GM23338 (cell line): ENCODE data around the gene CD2. TPM values are rescaled to one million over a fixed set of nuclear protein-coding genes. Genes with fewer than 3 reads are reported as not detected.

Source experiments
- ATAC-seq: fragments of 200-7000 bp; cut with Tn5 transposase; 3 replicates; pipeline ENCODE4 v1.9.1; 2020
- DNase-seq: peaks from one replicate; pipeline ENCODE4 v3.0.0-alpha.2; 2015; ENCODE audit warnings: low spot score
- H2AFZ ChIP-seq: fragments of 200-600 bp; sonication (generic); 2 replicates; pipeline ENCODE4 v1.8.0; 2016; ENCODE audit warnings: antibody characterized with exemption, mild to moderate bottlenecking, moderate library complexity
- H3F3A ChIP-seq: fragments of 200-600 bp; sonication (generic); replicated peaks from 2 replicates; pipeline ENCODE4 v1.8.0; 2017; ENCODE audit warnings: antibody characterized with exemption, mixed run types, low read depth
- H3K27ac ChIP-seq: fragments of 200-600 bp; sonication (generic); 2 replicates; pipeline ENCODE4 v1.6.1; 2016; ENCODE audit warnings: low read depth
- H3K27me3 ChIP-seq: fragments of 200-600 bp; sonication (generic); 2 replicates; pipeline ENCODE4 v1.8.0; 2016; ENCODE audit warnings: mild to moderate bottlenecking, mixed run types, moderate library complexity; ENCODE audit not compliant: insufficient read depth
- H3K36me3 ChIP-seq: fragments of 200-600 bp; sonication (generic); 2 replicates; pipeline ENCODE4 v1.8.0; 2016; ENCODE audit warnings: mild to moderate bottlenecking; ENCODE audit not compliant: insufficient read depth
- H3K4me1 ChIP-seq: fragments of 200-600 bp; sonication (generic); 2 replicates; pipeline ENCODE4 v1.8.0; 2016; ENCODE audit warnings: mild to moderate bottlenecking, moderate library complexity; ENCODE audit not compliant: insufficient read depth
- H3K4me2 ChIP-seq: fragments of 200-600 bp; sonication (generic); 2 replicates; pipeline ENCODE4 v1.7.1; 2017; ENCODE audit warnings: mixed run types
- H3K4me3 ChIP-seq: fragments of 200-600 bp; sonication (generic); 2 replicates; pipeline ENCODE4 v1.6.1; 2016; ENCODE audit warnings: mixed run types
- H3K79me2 ChIP-seq: fragments of 200-600 bp; sonication (generic); replicated peaks from 2 replicates; pipeline ENCODE4 v1.8.0; 2017; ENCODE audit warnings: mild to moderate bottlenecking; ENCODE audit not compliant: insufficient read depth
- H3K9me2 ChIP-seq: fragments of 200-600 bp; sonication (generic); 2 replicates; pipeline ENCODE4 v1.8.0; 2017; ENCODE audit not compliant: insufficient read depth
- H4K20me1 ChIP-seq: fragments of 200-600 bp; sonication (generic); replicated peaks from 2 replicates; pipeline ENCODE4 v1.8.0; 2017; ENCODE audit warnings: mild to moderate bottlenecking; ENCODE audit not compliant: insufficient read depth
- H3K27ac Mint-ChIP-seq: 2 replicates; pipeline ENCODE4 v1.8.0; 2020; ENCODE audit warnings: inconsistent platforms, mild to moderate bottlenecking, moderate library complexity, mixed read lengths
- H3K27me3 Mint-ChIP-seq: 3 replicates; pipeline ENCODE4 v1.8.0; 2022; ENCODE audit warnings: low read depth, mild to moderate bottlenecking, moderate library complexity, mixed read lengths, inconsistent platforms; ENCODE audit not compliant: insufficient read depth, poor library complexity
- H3K36me3 Mint-ChIP-seq: 3 replicates; pipeline ENCODE4 v1.8.0; 2021; ENCODE audit warnings: low read depth, mild to moderate bottlenecking, inconsistent platforms, moderate library complexity, mixed read lengths
- H3K4me1 Mint-ChIP-seq: 3 replicates; pipeline ENCODE4 v1.8.0; 2020; ENCODE audit warnings: mild to moderate bottlenecking, inconsistent platforms, mixed read lengths
- H3K4me3 Mint-ChIP-seq: 3 replicates; pipeline ENCODE4 v1.8.0; 2021; ENCODE audit warnings: moderate library complexity, mild to moderate bottlenecking, inconsistent platforms, mixed read lengths
- H3K9me3 Mint-ChIP-seq: 3 replicates; pipeline ENCODE4 v1.8.0; 2020; ENCODE audit warnings: moderate library complexity, mild to moderate bottlenecking, inconsistent platforms, mixed read lengths
- CREB1 ChIP-seq: fragments of 250-450 bp; sonication (Bioruptor Pico); IDR thresholded peaks from 2 replicates; pipeline ENCODE4 v1.5.0; 2020; ENCODE audit warnings: low read depth, mild to moderate bottlenecking, moderate library complexity
- EZH2 ChIP-seq: fragments of 200-600 bp; sonication (generic); IDR thresholded peaks from one replicate; pipeline ENCODE4 v1.8.0; 2017; ENCODE audit warnings: antibody characterized with exemption, mild to moderate bottlenecking, low read depth; ENCODE audit not compliant: unreplicated experiment
- EZH2phosphoT487 ChIP-seq: fragments of 200-600 bp; sonication (generic); IDR thresholded peaks from one replicate; pipeline ENCODE4 v1.8.1; 2018; ENCODE audit warnings: antibody characterized with exemption; ENCODE audit not compliant: unreplicated experiment
- JUNB ChIP-seq: IDR thresholded peaks from one replicate; pipeline ENCODE4 v1.6.1; 2016; ENCODE audit warnings: antibody characterized with exemption; ENCODE audit not compliant: unreplicated experiment
- POLR2AphosphoS5 ChIP-seq: IDR thresholded peaks from 2 replicates; pipeline ENCODE4 v1.6.1; 2016; ENCODE audit warnings: antibody characterized with exemption, low read depth
- STAT1 ChIP-seq: IDR thresholded peaks from one replicate; pipeline ENCODE4 v1.6.1; 2016; ENCODE audit warnings: antibody characterized with exemption; ENCODE audit not compliant: unreplicated experiment
- ZNF114 ChIP-seq: fragments of 250-450 bp; sonication (Bioruptor Pico); IDR thresholded peaks from 2 replicates; pipeline ENCODE4 v1.5.0; 2020; ENCODE audit warnings: mild to moderate bottlenecking, moderate library complexity
- polyA plus RNA-seq: library from polyadenylated mRNA; unstranded; fragments of >200 nt; fragmentation: Nextera tagmentation; extraction: Ambion mirVana; gene quantifications from 2 replicates; pipeline ENCODE4 v1.2.1, GENCODE V29; 2016
- total RNA-seq: library from RNA; depleted of rRNA; stranded (reverse); fragments of >200 nt; shearing (Covaris generic); gene quantifications from 2 replicates; pipeline ENCODE4 v1.2.3, GENCODE V29; 2014
- TF ChIP-seq, protein P1 (sequence below): fragments of 250-450 bp; sonication (Bioruptor Pico); IDR thresholded peaks from 2 replicates; pipeline ENCODE4 v1.5.0; 2020; ENCODE audit warnings: mild to moderate bottlenecking, moderate library complexity

The CD2 gene
- total and polyA plus RNA-seq, 2 experiments from 2014 or later, result not detected

- H3F3A ChIP-seq, result no peaks in the 10 kb centered on the region
Observed at GRCh38 chr1:116731439-116731838, 22.8 kb upstream of the CD2 start.

GRCh38 chr1:116732726-116733125 lies 21.5 kb upstream of the CD2 start:
- Mint-ChIP-seq H3K9me3 (no peaks in the 10 kb centered on the region), H3K36me3 (no peaks in the 10 kb centered on the region; the same call in 2 of the 3 replicates), H3K27me3 (peaks cover 15% of the 10 kb centered on the region), H3K4me1 (peaks cover 4% of the 10 kb centered on the region; the same call in 2 of the 3 replicates), H3K27ac (no peak overlapping the region), H3K4me3 (no peak overlapping the region)
- H3K4me1 ChIP-seq, result no peaks in the 10 kb centered on the region
- H3F3A ChIP-seq, result no peaks in the 10 kb centered on the region
- no peak overlapping the region for H3K4me2 ChIP-seq
- H4K20me1 ChIP-seq, result no peaks in the 10 kb centered on the region
- no peaks in the 10 kb centered on the region for H3K79me2 ChIP-seq
- DNase-seq, result no peak
- ATAC-seq, result no peak
- no peak overlapping the region for H3K27ac ChIP-seq
- TF ChIP-seq EZH2 (no peak), JUNB (no peak), POLR2AphosphoS5 (no peak)
- no peaks in the 10 kb centered on the region for H3K36me3 ChIP-seq
- H3K4me3 ChIP-seq, result no peak overlapping the region
- H2AFZ ChIP-seq, result no peak overlapping the region
- H3K27me3 ChIP-seq, result no peaks in the 10 kb centered on the region
- 0 out of 2 replicates have a peak, but pooled peaks cover 4% of the 10 kb centered on the region for H3K9me2 ChIP-seq

More at GRCh38 chr1:116731439-116731838, 22.8 kb upstream of the CD2 start:
- Histone ChIP-seq H3K79me2 (no peaks in the 10 kb centered on the region), H3K4me2 (no peak overlapping the region), H3K4me3 (no peak overlapping the region), H3K27ac (no peak overlapping the region), H3K36me3 (no peaks in the 10 kb centered on the region), H3K4me1 (no peaks in the 10 kb centered on the region; the same call in 1 of the 2 replicates), H3K27me3 (no peaks in the 10 kb centered on the region), H2AFZ (no peak overlapping the region), H4K20me1 (no peaks in the 10 kb centered on the region), H3K9me2 (0 out of 2 replicates have a peak, but pooled peaks cover 4% of the 10 kb centered on the region)
- no peaks in the 10 kb centered on the region for H3K9me3 Mint-ChIP-seq
- H3K27me3 Mint-ChIP-seq, result peaks cover 15% of the 10 kb centered on the region
- H3K36me3 Mint-ChIP-seq, result no peaks in the 10 kb centered on the region; the same call in 2 of the 3 replicates
- no peak overlapping the region for H3K4me3 Mint-ChIP-seq
- peaks cover 12% of the 10 kb centered on the region for H3K4me1 Mint-ChIP-seq
- no peak for TF ChIP-seq POLR2AphosphoS5
- TF ChIP-seq STAT1, result no peak
- ATAC-seq (no peak), DNase-seq (no peak)
- H3K27ac Mint-ChIP-seq, result no peak overlapping the region

GRCh38 chr1:116733476-116734365 lies 20.5 kb upstream of the CD2 start:
- Histone ChIP-seq H3K4me2 (no peak overlapping the region), H3K9me2 (no peaks in the 10 kb centered on the region), H3F3A (no peaks in the 10 kb centered on the region), H3K27ac (no peak overlapping the region), H3K4me3 (no peak overlapping the region), H2AFZ (no peak overlapping the region), H3K79me2 (no peaks in the 10 kb centered on the region), H4K20me1 (no peaks in the 10 kb centered on the region), H3K27me3 (no peaks in the 10 kb centered on the region), H3K4me1 (no peaks in the 10 kb centered on the region), H3K36me3 (no peaks in the 10 kb centered on the region)
- ATAC-seq (no peak), DNase-seq (no peak)
- no peak overlapping the region for H3K27ac Mint-ChIP-seq
- H3K4me1 Mint-ChIP-seq, result no peaks in the 10 kb centered on the region; the same call in 1 of the 3 replicates
- H3K27me3 Mint-ChIP-seq, result peaks cover 12% of the 10 kb centered on the region
- no peak overlapping the region for H3K4me3 Mint-ChIP-seq
- no peaks in the 10 kb centered on the region; the same call in 2 of the 3 replicates for H3K36me3 Mint-ChIP-seq
- H3K9me3 Mint-ChIP-seq, result no peaks in the 10 kb centered on the region
- TF ChIP-seq EZH2 (no peak), POLR2AphosphoS5 (no peak), CREB1 (CRISPR knock-in tag) (no peak), ZNF114 (CRISPR knock-in tag) (no peak), EZH2phosphoT487 (no peak)
- TF ChIP-seq, protein P1, sequence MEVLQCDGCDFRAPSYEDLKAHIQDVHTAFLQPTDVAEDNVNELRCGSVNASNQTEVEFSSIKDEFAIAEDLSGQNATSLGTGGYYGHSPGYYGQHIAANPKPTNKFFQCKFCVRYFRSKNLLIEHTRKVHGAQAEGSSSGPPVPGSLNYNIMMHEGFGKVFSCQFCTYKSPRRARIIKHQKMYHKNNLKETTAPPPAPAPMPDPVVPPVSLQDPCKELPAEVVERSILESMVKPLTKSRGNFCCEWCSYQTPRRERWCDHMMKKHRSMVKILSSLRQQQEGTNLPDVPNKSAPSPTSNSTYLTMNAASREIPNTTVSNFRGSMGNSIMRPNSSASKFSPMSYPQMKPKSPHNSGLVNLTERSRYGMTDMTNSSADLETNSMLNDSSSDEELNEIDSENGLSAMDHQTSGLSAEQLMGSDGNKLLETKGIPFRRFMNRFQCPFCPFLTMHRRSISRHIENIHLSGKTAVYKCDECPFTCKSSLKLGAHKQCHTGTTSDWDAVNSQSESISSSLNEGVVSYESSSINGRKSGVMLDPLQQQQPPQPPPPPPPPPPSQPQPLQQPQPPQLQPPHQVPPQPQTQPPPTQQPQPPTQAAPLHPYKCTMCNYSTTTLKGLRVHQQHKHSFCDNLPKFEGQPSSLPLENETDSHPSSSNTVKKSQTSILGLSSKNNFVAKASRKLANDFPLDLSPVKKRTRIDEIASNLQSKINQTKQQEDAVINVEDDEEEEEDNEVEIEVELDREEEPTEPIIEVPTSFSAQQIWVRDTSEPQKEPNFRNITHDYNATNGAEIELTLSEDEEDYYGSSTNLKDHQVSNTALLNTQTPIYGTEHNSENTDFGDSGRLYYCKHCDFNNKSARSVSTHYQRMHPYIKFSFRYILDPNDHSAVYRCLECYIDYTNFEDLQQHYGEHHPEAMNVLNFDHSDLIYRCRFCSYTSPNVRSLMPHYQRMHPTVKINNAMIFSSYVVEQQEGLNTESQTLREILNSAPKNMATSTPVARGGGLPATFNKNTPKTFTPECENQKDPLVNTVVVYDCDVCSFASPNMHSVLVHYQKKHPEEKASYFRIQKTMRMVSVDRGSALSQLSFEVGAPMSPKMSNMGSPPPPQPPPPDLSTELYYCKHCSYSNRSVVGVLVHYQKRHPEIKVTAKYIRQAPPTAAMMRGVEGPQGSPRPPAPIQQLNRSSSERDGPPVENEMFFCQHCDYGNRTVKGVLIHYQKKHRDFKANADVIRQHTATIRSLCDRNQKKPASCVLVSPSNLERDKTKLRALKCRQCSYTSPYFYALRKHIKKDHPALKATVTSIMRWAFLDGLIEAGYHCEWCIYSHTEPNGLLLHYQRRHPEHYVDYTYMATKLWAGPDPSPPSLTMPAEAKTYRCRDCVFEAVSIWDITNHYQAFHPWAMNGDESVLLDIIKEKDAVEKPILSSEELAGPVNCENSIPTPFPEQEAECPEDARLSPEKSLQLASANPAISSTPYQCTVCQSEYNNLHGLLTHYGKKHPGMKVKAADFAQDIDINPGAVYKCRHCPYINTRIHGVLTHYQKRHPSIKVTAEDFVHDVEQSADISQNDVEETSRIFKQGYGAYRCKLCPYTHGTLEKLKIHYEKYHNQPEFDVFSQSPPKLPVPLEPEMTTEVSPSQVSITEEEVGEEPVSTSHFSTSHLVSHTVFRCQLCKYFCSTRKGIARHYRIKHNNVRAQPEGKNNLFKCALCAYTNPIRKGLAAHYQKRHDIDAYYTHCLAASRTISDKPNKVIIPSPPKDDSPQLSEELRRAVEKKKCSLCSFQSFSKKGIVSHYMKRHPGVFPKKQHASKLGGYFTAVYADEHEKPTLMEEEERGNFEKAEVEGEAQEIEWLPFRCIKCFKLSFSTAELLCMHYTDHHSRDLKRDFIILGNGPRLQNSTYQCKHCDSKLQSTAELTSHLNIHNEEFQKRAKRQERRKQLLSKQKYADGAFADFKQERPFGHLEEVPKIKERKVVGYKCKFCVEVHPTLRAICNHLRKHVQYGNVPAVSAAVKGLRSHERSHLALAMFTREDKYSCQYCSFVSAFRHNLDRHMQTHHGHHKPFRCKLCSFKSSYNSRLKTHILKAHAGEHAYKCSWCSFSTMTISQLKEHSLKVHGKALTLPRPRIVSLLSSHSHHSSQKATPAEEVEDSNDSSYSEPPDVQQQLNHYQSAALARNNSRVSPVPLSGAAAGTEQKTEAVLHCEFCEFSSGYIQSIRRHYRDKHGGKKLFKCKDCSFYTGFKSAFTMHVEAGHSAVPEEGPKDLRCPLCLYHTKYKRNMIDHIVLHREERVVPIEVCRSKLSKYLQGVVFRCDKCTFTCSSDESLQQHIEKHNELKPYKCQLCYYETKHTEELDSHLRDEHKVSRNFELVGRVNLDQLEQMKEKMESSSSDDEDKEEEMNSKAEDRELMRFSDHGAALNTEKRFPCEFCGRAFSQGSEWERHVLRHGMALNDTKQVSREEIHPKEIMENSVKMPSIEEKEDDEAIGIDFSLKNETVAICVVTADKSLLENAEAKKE (CRISPR knock-in tag), result no peak
